ENCODE measurements around the gene CSF3R. TPM values are rescaled to one million over a fixed set of nuclear protein-coding genes. Genes with fewer than 3 reads are reported as not detected.

Gene CSF3R
- total and polyA plus RNA-seq, 2 of the 4 experiments (the other 2 are of a cell fraction) = not detected

- H4K5ac ChIP-seq (ENCODE audit: low read depth, low read length) = peak overlapping the region; percentile 19; the same call in 1 of the 2 replicates
- intact Hi-C loops (cut with micrococcal nuclease) (no loop called here), in situ Hi-C loops (cut with MboI; ENCODE audit: low sequenced_read_pairs) (loop anchor here (25.0 kb wide), 1 partner anchor 307 kb away; no protein-coding TSS in a partner anchor), dilution Hi-C loops (cut with HindIII; ENCODE audit: low sequenced_read_pairs, unreplicated experiment) (no loop called here)
- WGBS, 2 experiments (ENCODE audit: extremely low coverage in 2 of 2, insufficient read length in 1 of 2) = 85% methylated on average over 2 of the region's 3 CpGs; no CpG with 5 or more reads in 1 of the 2 experiments
- 0 out of 2 replicates have a peak overlapping the region, but pooled peaks have one; percentile 36 for H3K18ac ChIP-seq (ENCODE audit: low read depth, low read length)
- H3K4me2 ChIP-seq (ENCODE audit: low read depth, low read length) = no peak overlapping the region
- ATAC-seq (ENCODE audit: low read depth) = no peak; the same call in 1 of the 2 replicates
- H3K36me3 ChIP-seq (ENCODE audit: control insufficient read depth, insufficient read depth, low read length) = peaks cover 3% of the 10 kb centered on the region; the same call in 1 of the 2 replicates
- H2AFZ ChIP-seq (replicated peaks; ENCODE audit: low read length, poor library complexity) = no peak overlapping the region
- H3K27ac ChIP-seq (ENCODE audit: insufficient read depth, low read length) = peak overlapping the region; percentile 23; the same call in 1 of the 2 replicates
- ChIA-PET POLR2A (ENCODE audit: unreplicated experiment) (interaction anchor here (0.8 to 1.4 kb wide), 2 partner anchors 32 to 268 kb away, joined by 3 to 4 read pairs; no protein-coding TSS in a partner anchor), CTCF (interaction anchor here (0.6 to 1.7 kb wide), 6 partner anchors 18 to 119 kb away, joined by 3 to 11 read pairs (median 4); partner anchors contain the start of gene OSCP1)
- no peaks in the 10 kb centered on the region for H3K27me3 ChIP-seq (ENCODE audit: control insufficient read depth, insufficient read depth, low read length)
- no TSS peak for BruUV-seq (replicated peaks)
- no peaks in the 10 kb centered on the region for H3K79me1 ChIP-seq (ENCODE audit: low read depth in 1 of 2, low read length in 2 of 2)
- no peaks in the 10 kb centered on the region for H3K9me1 ChIP-seq (ENCODE audit: insufficient read depth, low read length)
- 0 out of 2 replicates have a peak overlapping the region, but pooled peaks have one; percentile 33 for H2AK5ac ChIP-seq (ENCODE audit: low read depth, low read length)
- no peak overlapping the region for H3K14ac ChIP-seq (replicated peaks; ENCODE audit: low read depth, low read length)
- H2BK5ac ChIP-seq (ENCODE audit: low read depth, low read length, poor library complexity, severe bottlenecking) = no peak overlapping the region
- H3K4me3 ChIP-seq (ENCODE audit: insufficient read depth, low read depth, low read length) = no peak overlapping the region
- no peaks in the 10 kb centered on the region for H4K20me1 ChIP-seq (ENCODE audit: insufficient read depth, low read length)
- no peak overlapping the region for H3K56ac ChIP-seq (ENCODE audit: extremely low read depth, insufficient read depth, low read length)
- no peak for TF ChIP-seq CTCF (conservative IDR thresholded peaks at IDR 0.05; ENCODE audit: low read depth, low read length)
- no peak for TF ChIP-seq SMC3 (IDR thresholded peaks at IDR 0.05; ENCODE audit: low read depth, low read length)
- TF ChIP-seq CEBPB (IDR thresholded peaks at IDR 0.05; ENCODE audit: low read depth, low read length) = no peak
- TF ChIP-seq, protein P1, sequence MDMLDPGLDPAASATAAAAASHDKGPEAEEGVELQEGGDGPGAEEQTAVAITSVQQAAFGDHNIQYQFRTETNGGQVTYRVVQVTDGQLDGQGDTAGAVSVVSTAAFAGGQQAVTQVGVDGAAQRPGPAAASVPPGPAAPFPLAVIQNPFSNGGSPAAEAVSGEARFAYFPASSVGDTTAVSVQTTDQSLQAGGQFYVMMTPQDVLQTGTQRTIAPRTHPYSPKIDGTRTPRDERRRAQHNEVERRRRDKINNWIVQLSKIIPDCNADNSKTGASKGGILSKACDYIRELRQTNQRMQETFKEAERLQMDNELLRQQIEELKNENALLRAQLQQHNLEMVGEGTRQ (IDR thresholded peaks at IDR 0.05; ENCODE audit: low read depth, low read length) = no peak
- no peak for TF ChIP-seq MAZ (IDR thresholded peaks at IDR 0.05; ENCODE audit: borderline replicate concordance, low read depth, low read length)
- no peak for TF ChIP-seq BHLHE40 (IDR thresholded peaks at IDR 0.05; ENCODE audit: low read depth, low read length)
- TF ChIP-seq, protein P2, sequence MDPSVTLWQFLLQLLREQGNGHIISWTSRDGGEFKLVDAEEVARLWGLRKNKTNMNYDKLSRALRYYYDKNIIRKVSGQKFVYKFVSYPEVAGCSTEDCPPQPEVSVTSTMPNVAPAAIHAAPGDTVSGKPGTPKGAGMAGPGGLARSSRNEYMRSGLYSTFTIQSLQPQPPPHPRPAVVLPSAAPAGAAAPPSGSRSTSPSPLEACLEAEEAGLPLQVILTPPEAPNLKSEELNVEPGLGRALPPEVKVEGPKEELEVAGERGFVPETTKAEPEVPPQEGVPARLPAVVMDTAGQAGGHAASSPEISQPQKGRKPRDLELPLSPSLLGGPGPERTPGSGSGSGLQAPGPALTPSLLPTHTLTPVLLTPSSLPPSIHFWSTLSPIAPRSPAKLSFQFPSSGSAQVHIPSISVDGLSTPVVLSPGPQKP (IDR thresholded peaks at IDR 0.05; ENCODE audit: borderline replicate concordance, low read depth, low read length) = no peak
- no peak overlapping the region for H2AK9ac ChIP-seq (replicated peaks; ENCODE audit: low read depth, low read length, poor library complexity)
- H3K9ac ChIP-seq (ENCODE audit: low read depth, low read length) = no peak overlapping the region
- H2BK120ac ChIP-seq (ENCODE audit: low read depth, low read length) = no peak overlapping the region
- no peaks in the 10 kb centered on the region for H3K9me3 ChIP-seq (ENCODE audit: control insufficient read depth, insufficient read depth, low read length)
- DNase-seq = no peak
- 0 out of 2 replicates have a peak overlapping the region, but pooled peaks have one; percentile 0 for H2BK20ac ChIP-seq (ENCODE audit: low read depth, low read length)
- no peak overlapping the region; the same call in 1 of the 2 replicates for H3K4ac ChIP-seq (ENCODE audit: low read depth, low read length)
- H4K8ac ChIP-seq (ENCODE audit: low read depth in 2 of 2, low read length in 2 of 2) = no peak overlapping the region; a peak in 1 of 4 replicates
- H3K23ac ChIP-seq (ENCODE audit: low read depth, low read length) = no peak overlapping the region
- H4K91ac ChIP-seq (ENCODE audit: insufficient read depth, low read depth, low read length) = no peak overlapping the region
- H2BK15ac ChIP-seq (ENCODE audit: low read depth, low read length) = peak overlapping the region; percentile 32; the same call in 1 of the 3 replicates
- H3K4me1 ChIP-seq (ENCODE audit: control insufficient read depth, insufficient read depth, low read length) = peaks cover 5% of the 10 kb centered on the region
These were observed 63.6 kb downstream of the CSF3R start for GRCh38 chr1:36419140-36419539.

Data from IMR-90 (cell line).